B cell (primary cell): ENCODE measurements around the gene ETV1.

ENCODE experiments used
- CTCF ChIP-seq: fragments of 200-600 bp; IDR thresholded peaks from one replicate; pipeline ENCODE4 v1.8.0; 2022; ENCODE audit warnings: antibody characterized with exemption, mild to moderate bottlenecking
- EZH2 ChIP-seq: IDR thresholded peaks from 2 replicates; pipeline ENCODE4 v1.6.1; 2012; ENCODE audit warnings: borderline replicate concordance, low read depth, mild to moderate bottlenecking, moderate library complexity, low read length; ENCODE audit not compliant: insufficient read depth, poor library complexity, severe bottlenecking

GRCh38 chr7:13882051-13882450, 107.4 kb downstream of the ETV1 start:
- TF ChIP-seq CTCF: no peak
- TF ChIP-seq EZH2: no peak
